Measurements from ENCODE around the gene KLHL30. TPM values are rescaled to one million over a fixed set of nuclear protein-coding genes. Genes with fewer than 3 reads are reported as not detected.

Gene KLHL30
- polyA plus RNA-seq, 1 donor = 20.7 TPM

- no peak for DNase-seq (ENCODE audit: low read depth)
Measured at GRCh38 chr2:238130111-238130695, 8.3 kb upstream of the KLHL30 start.

GRCh38 chr2:238130696-238131628 is 7.5 kb upstream of the KLHL30 start:
- DNase-seq (ENCODE audit: low read depth) = no peak

- DNase-seq (ENCODE audit: low read depth) = no peak
Measured at GRCh38 chr2:238131761-238132462, 6.6 kb upstream of the KLHL30 start.

- DNase-seq (ENCODE audit: low read depth) = no peak
Measured at GRCh38 chr2:238132463-238133450, 5.7 kb upstream of the KLHL30 start.

- no peak for DNase-seq (ENCODE audit: low read depth)
Measured at GRCh38 chr2:238133499-238134392, 4.7 kb upstream of the KLHL30 start.

- DNase-seq (ENCODE audit: low read depth) = no peak
Measured at GRCh38 chr2:238134393-238134785, 4.1 kb upstream of the KLHL30 start.

GRCh38 chr2:238135601-238136150 is 2.8 kb upstream of the KLHL30 start:
- no peak for DNase-seq (ENCODE audit: low read depth)

GRCh38 chr2:238136820-238137537 is 1.5 kb upstream of the KLHL30 start:
- no peak for DNase-seq (ENCODE audit: low read depth)

- no peak for DNase-seq (ENCODE audit: low read depth)
Measured at GRCh38 chr2:238137885-238138284, 583 bp upstream of the KLHL30 start.

- no peak for DNase-seq (ENCODE audit: low read depth)
Measured at GRCh38 chr2:238139196-238140039, 950 bp downstream of the KLHL30 start.

- DNase-seq (ENCODE audit: low read depth) = no peak
Measured at GRCh38 chr2:238140040-238140439, 1.6 kb downstream of the KLHL30 start.

- no peak for DNase-seq (ENCODE audit: low read depth)
Measured at GRCh38 chr2:238140721-238141540, 2.5 kb downstream of the KLHL30 start.

- no peak for DNase-seq (ENCODE audit: low read depth)
Measured at GRCh38 chr2:238141541-238142318, 3.3 kb downstream of the KLHL30 start.

GRCh38 chr2:238142382-238143205 is 4.1 kb downstream of the KLHL30 start:
- no peak for DNase-seq (ENCODE audit: low read depth)

- no peak for DNase-seq (ENCODE audit: low read depth)
Measured at GRCh38 chr2:238143239-238143951, 4.9 kb downstream of the KLHL30 start.
